Measurements from ENCODE around the gene BFAR. TPM values are rescaled to one million over a fixed set of nuclear protein-coding genes. Genes with fewer than 3 reads are reported as not detected.

BFAR gene
- polyA plus RNA-seq, 1 of the 3 experiments (the other 2 are of a cell fraction) = 48.3 TPM

DNA sequence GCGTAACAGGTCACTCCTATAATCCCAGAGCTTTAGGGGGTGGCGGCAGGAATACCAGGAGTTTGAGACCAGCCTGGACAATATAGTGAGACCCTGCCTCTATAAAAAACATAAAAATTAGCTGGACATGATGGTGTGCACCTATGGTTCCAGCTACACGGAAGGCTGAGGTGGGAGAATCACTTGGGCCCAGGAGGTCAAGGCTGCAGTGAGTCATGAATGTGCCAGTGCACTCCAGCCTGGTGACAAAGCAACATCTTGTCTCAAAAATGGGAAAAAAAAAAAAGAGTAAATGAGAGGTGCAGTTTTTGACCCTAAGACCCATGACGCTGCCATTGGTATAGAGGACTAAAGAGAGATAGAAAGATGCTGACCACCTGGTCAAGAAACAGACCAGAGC, 18.8 kb upstream of the BFAR start:
- no peak overlapping the region for H3K9ac ChIP-seq
- H3F3A ChIP-seq (replicated peaks; ENCODE audit: insufficient read depth) = peaks cover 3% of the 10 kb centered on the region
- H3K9me2 ChIP-seq = no peaks in the 10 kb centered on the region
- H3K4me2 ChIP-seq = no peak overlapping the region
- H3K79me2 ChIP-seq (ENCODE audit: insufficient read depth) = no peaks in the 10 kb centered on the region
- DNase-seq = no peak
- H3K27ac ChIP-seq (ENCODE audit: low read depth in 2 of 2, low read length in 1 of 2) = no peak overlapping the region
- H3K9me3 ChIP-seq = no peaks in the 10 kb centered on the region
- no peak overlapping the region for H2AFZ ChIP-seq (ENCODE audit: low read depth)
- H3K27me3 ChIP-seq (ENCODE audit: insufficient read depth) = no peaks in the 10 kb centered on the region
- peaks cover 34 to 41% of the 10 kb centered on the region in 2 experiments for H3K36me3 ChIP-seq (replicated peaks in 1 of 2; ENCODE audit: control insufficient read depth in 1 of 2, insufficient read depth in 2 of 2, low read length in 1 of 2)
- POLR2A ChIA-PET = no interaction called here
- no peaks in the 10 kb centered on the region for H3K4me1 ChIP-seq (ENCODE audit: control insufficient read depth in 1 of 2, insufficient read depth in 2 of 2, low read depth in 1 of 2, low read length in 1 of 2)
- CTCF ChIA-PET = no interaction called here
- H4K20me1 ChIP-seq (ENCODE audit: insufficient read depth) = no peaks in the 10 kb centered on the region
- 97% methylated on average over 4 of the region's 4 CpGs for WGBS (ENCODE audit: low lambda C conversion rate)
- no peak for TF ChIP-seq EZH2phosphoT487 (IDR thresholded peaks at IDR 0.05; ENCODE audit: borderline replicate concordance, low read depth)
- no peak for TF ChIP-seq TEAD4 (IDR thresholded peaks at IDR 0.05; ENCODE audit: borderline replicate concordance, insufficient read depth)
- no peak for TF ChIP-seq NFIC (IDR thresholded peaks at IDR 0.05; ENCODE audit: borderline replicate concordance)
- no peak for TF ChIP-seq GABPA (IDR thresholded peaks at IDR 0.05; ENCODE audit: low read depth)
- TF ChIP-seq TAF1 (IDR thresholded peaks at IDR 0.05; ENCODE audit: borderline replicate concordance, low read depth, low read length) = no peak
- TF ChIP-seq, protein P1, sequence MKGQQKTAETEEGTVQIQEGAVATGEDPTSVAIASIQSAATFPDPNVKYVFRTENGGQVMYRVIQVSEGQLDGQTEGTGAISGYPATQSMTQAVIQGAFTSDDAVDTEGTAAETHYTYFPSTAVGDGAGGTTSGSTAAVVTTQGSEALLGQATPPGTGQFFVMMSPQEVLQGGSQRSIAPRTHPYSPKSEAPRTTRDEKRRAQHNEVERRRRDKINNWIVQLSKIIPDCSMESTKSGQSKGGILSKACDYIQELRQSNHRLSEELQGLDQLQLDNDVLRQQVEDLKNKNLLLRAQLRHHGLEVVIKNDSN (IDR thresholded peaks at IDR 0.05; ENCODE audit: borderline replicate concordance, low read depth) = no peak
- no peak for TF ChIP-seq RFX5 (IDR thresholded peaks at IDR 0.05; ENCODE audit: low read length)
- TF ChIP-seq, protein P2, sequence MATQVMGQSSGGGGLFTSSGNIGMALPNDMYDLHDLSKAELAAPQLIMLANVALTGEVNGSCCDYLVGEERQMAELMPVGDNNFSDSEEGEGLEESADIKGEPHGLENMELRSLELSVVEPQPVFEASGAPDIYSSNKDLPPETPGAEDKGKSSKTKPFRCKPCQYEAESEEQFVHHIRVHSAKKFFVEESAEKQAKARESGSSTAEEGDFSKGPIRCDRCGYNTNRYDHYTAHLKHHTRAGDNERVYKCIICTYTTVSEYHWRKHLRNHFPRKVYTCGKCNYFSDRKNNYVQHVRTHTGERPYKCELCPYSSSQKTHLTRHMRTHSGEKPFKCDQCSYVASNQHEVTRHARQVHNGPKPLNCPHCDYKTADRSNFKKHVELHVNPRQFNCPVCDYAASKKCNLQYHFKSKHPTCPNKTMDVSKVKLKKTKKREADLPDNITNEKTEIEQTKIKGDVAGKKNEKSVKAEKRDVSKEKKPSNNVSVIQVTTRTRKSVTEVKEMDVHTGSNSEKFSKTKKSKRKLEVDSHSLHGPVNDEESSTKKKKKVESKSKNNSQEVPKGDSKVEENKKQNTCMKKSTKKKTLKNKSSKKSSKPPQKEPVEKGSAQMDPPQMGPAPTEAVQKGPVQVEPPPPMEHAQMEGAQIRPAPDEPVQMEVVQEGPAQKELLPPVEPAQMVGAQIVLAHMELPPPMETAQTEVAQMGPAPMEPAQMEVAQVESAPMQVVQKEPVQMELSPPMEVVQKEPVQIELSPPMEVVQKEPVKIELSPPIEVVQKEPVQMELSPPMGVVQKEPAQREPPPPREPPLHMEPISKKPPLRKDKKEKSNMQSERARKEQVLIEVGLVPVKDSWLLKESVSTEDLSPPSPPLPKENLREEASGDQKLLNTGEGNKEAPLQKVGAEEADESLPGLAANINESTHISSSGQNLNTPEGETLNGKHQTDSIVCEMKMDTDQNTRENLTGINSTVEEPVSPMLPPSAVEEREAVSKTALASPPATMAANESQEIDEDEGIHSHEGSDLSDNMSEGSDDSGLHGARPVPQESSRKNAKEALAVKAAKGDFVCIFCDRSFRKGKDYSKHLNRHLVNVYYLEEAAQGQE (IDR thresholded peaks at IDR 0.05; ENCODE audit: low read depth, low read length) = no peak
- TF ChIP-seq FOXJ3 (CRISPR knock-in tag; IDR thresholded peaks at IDR 0.05) = no peak
- TF ChIP-seq MEF2A (IDR thresholded peaks at IDR 0.05; ENCODE audit: borderline replicate concordance, low read depth) = no peak
- no peak for TF ChIP-seq SMC3 (IDR thresholded peaks at IDR 0.05; ENCODE audit: low read depth, low read length)
- TF ChIP-seq JUND (IDR thresholded peaks at IDR 0.05) = no peak
- no peak for TF ChIP-seq ELF1 (IDR thresholded peaks at IDR 0.05)
- no peak overlapping the region for H3K4me3 ChIP-seq (ENCODE audit: low read depth in 2 of 2, low read length in 1 of 2)

DNA sequence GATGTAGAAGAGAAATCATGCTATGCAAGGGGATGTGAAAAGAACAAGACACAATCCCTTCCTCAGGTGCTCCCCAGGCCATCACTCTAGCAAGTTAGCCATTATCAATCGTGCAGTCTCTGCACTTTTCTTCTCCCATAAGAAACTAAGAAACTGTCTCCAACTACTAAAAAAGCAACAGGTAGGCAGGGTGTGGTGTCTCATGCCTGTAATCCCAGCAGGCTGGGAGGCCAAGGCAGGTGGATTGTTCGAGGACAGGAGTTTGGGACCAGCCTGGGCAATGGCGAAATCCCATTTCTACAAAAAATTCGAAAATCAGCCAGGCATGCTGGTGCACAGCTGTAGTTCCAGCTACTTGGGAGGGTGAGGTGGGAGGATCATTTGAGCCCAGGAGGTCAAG, 16.5 kb upstream of the BFAR start:
- CTCF ChIA-PET = interaction anchor here (1.0 kb wide), 1 partner anchor 13 kb away, joined by 3 read pairs; no protein-coding TSS in a partner anchor
- TF ChIP-seq SIN3A (IDR thresholded peaks at IDR 0.05; ENCODE audit: borderline replicate concordance, low read depth, low read length) = no peak
- TF ChIP-seq, protein P3, sequence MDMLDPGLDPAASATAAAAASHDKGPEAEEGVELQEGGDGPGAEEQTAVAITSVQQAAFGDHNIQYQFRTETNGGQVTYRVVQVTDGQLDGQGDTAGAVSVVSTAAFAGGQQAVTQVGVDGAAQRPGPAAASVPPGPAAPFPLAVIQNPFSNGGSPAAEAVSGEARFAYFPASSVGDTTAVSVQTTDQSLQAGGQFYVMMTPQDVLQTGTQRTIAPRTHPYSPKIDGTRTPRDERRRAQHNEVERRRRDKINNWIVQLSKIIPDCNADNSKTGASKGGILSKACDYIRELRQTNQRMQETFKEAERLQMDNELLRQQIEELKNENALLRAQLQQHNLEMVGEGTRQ (IDR thresholded peaks at IDR 0.05; ENCODE audit: borderline replicate concordance, low read depth, low read length) = no peak
- TF ChIP-seq NRF1 (IDR thresholded peaks at IDR 0.05; ENCODE audit: low read depth, low read length) = no peak
- TF ChIP-seq GATA2 (CRISPR knock-in tag; IDR thresholded peaks at IDR 0.05) = no peak
- no peak for TF ChIP-seq SMC3 (IDR thresholded peaks at IDR 0.05; ENCODE audit: low read depth, low read length)
- TF ChIP-seq POLR2AphosphoS5 (IDR thresholded peaks at IDR 0.05; ENCODE audit: low read depth, low read length) = no peak
- no peak for TF ChIP-seq RCOR1 (IDR thresholded peaks at IDR 0.05; ENCODE audit: low read length)
- TF ChIP-seq EP300 (IDR thresholded peaks at IDR 0.05; ENCODE audit: borderline replicate concordance in 1 of 2, low read depth in 1 of 2, low read length in 1 of 2) = no peak
- TF ChIP-seq EZH2phosphoT487 (IDR thresholded peaks at IDR 0.05; ENCODE audit: borderline replicate concordance, low read depth) = no peak
- TF ChIP-seq, protein P4, sequence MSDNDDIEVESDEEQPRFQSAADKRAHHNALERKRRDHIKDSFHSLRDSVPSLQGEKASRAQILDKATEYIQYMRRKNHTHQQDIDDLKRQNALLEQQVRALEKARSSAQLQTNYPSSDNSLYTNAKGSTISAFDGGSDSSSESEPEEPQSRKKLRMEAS (IDR thresholded peaks at IDR 0.05; ENCODE audit: low read depth) = no peak
- TF ChIP-seq GABPA (IDR thresholded peaks at IDR 0.05; ENCODE audit: low read depth) = no peak
- TF ChIP-seq NFIC (IDR thresholded peaks at IDR 0.05; ENCODE audit: borderline replicate concordance) = no peak
- no peak for TF ChIP-seq ELF1 (IDR thresholded peaks at IDR 0.05)
- no peak for TF ChIP-seq YY1 (IDR thresholded peaks at IDR 0.05; ENCODE audit: low read depth)
- no peak for TF ChIP-seq MXI1 (IDR thresholded peaks at IDR 0.05; ENCODE audit: low read depth, low read length)
- no peak for TF ChIP-seq FOSL2 (IDR thresholded peaks at IDR 0.05; ENCODE audit: borderline replicate concordance, low read depth)

More for the DNA sequence above, 16.5 kb upstream of the BFAR start:
- Histone ChIP-seq H3K36me3 (replicated peaks in 1 of 2; ENCODE audit: control insufficient read depth in 1 of 2, insufficient read depth in 2 of 2, low read length in 1 of 2) (peaks cover 24 to 35% of the 10 kb centered on the region in 2 experiments), H3K27ac (ENCODE audit: low read depth in 2 of 2, low read length in 1 of 2) (no peak overlapping the region), H4K20me1 (ENCODE audit: insufficient read depth) (no peaks in the 10 kb centered on the region), H3K9me3 (no peaks in the 10 kb centered on the region), H3K79me2 (ENCODE audit: insufficient read depth) (no peaks in the 10 kb centered on the region), H3K4me1 (ENCODE audit: control insufficient read depth in 1 of 2, insufficient read depth in 2 of 2, low read depth in 1 of 2, low read length in 1 of 2) (no peaks in the 10 kb centered on the region), H3K9ac (no peak overlapping the region), H3K4me3 (ENCODE audit: low read depth in 2 of 2, low read length in 1 of 2) (no peak overlapping the region), H3K4me2 (no peak overlapping the region), H3K27me3 (ENCODE audit: insufficient read depth) (no peaks in the 10 kb centered on the region), H3F3A (replicated peaks; ENCODE audit: insufficient read depth) (no peaks in the 10 kb centered on the region), H3K9me2 (no peaks in the 10 kb centered on the region), H2AFZ (ENCODE audit: low read depth) (no peak overlapping the region)
- 94% methylated on average over 4 of the region's 4 CpGs for WGBS (ENCODE audit: low lambda C conversion rate)
- DNase-seq = no peak
- POLR2A ChIA-PET = no interaction called here
